Measurements from ENCODE around the gene PIK3R2.

DNA sequence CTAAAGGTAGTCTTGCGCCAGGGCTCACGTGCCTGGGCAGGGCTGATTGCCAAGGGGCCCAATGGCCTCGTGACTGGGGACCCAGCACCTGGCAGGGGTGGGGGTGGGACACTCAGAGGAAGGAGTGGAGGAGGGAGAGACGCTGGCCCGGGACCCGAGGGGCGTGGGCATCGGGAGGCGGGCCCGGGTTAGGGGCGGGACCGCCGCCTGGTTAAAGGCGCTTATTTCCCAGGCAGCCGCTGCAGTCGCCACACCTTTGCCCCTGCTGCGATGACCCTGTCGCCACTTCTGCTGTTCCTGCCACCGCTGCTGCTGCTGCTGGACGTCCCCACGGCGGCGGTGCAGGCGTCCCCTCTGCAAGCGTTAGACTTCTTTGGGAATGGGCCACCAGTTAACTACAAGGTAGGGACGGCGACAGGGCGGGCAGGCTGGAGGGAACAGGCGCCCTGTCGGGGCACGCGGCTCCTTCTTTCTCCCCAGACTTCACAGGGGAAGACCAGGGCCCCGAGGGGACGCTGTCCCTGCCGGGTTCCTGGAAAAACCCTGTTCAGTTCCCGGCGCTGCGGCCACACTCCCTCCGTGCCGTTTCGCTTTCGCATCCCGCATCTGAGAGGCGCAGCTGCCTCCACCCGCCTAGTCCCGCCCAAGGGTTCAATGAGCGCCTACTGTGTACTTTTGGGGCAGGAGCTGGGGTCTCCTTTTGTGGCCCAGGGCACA is 20.8 kb downstream of the PIK3R2 start, which contains the start of gene IFI30:
- no peak for TF ChIP-seq RAD21 (IDR thresholded peaks at IDR 0.05 in 1 of 2, conservative IDR thresholded peaks at IDR 0.05 in 1 of 2; ENCODE audit: low read depth in 2 of 2, low read length in 2 of 2)
- TF ChIP-seq PHF8 (conservative IDR thresholded peaks at IDR 0.05; ENCODE audit: low read depth, low read length) = no peak
- peak; percentile 53; the same call in 1 of the 2 replicates for TF ChIP-seq SUZ12 (IDR thresholded peaks at IDR 0.05; ENCODE audit: low read length)
- TF ChIP-seq POLR2AphosphoS5 (IDR thresholded peaks at IDR 0.05; ENCODE audit: low read depth, low read length) = 0 out of 2 replicates have a peak, but pooled peaks have one; percentile 37
- TF ChIP-seq RBBP5 (IDR thresholded peaks at IDR 0.05; ENCODE audit: borderline replicate concordance, low read depth, low read length) = no peak
- no peak for TF ChIP-seq CTCF (IDR thresholded peaks at IDR 0.05; ENCODE audit: control extremely low read depth in 1 of 3, insufficient read depth in 1 of 3, low read depth in 1 of 3, low read length in 3 of 3)
- TF ChIP-seq SP1 (IDR thresholded peaks at IDR 0.05; ENCODE audit: low read depth, low read length) = peak; percentile 51; the same call in 1 of the 2 replicates
- TF ChIP-seq GABPA (IDR thresholded peaks at IDR 0.05; ENCODE audit: borderline replicate concordance, insufficient read depth, low read length) = peak; percentile 39; the same call in 1 of the 2 replicates
- no peak for TF ChIP-seq EGR1 (IDR thresholded peaks at IDR 0.05; ENCODE audit: borderline replicate concordance, low read depth, low read length)
- TF ChIP-seq, protein P1, sequence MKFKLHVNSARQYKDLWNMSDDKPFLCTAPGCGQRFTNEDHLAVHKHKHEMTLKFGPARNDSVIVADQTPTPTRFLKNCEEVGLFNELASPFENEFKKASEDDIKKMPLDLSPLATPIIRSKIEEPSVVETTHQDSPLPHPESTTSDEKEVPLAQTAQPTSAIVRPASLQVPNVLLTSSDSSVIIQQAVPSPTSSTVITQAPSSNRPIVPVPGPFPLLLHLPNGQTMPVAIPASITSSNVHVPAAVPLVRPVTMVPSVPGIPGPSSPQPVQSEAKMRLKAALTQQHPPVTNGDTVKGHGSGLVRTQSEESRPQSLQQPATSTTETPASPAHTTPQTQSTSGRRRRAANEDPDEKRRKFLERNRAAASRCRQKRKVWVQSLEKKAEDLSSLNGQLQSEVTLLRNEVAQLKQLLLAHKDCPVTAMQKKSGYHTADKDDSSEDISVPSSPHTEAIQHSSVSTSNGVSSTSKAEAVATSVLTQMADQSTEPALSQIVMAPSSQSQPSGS (IDR thresholded peaks at IDR 0.05; ENCODE audit: low read length) = no peak
- TF ChIP-seq KDM1A (IDR thresholded peaks at IDR 0.05; ENCODE audit: borderline replicate concordance, low read length) = no peak
